MM.1S (cell line): ENCODE results near the gene VSTM4.

ENCODE experiments used
- DNase-seq: peaks from one replicate; pipeline ENCODE4 v3.0.0-alpha.2; 2015
- H2AFZ ChIP-seq: fragments of 300-600 bp; sonication (generic); 2 replicates; pipeline ENCODE4 v1.6.0; 2016; ENCODE audit warnings: antibody characterized with exemption, low read length
- H3F3A ChIP-seq: fragments of 300-600 bp; sonication (generic); 2 replicates; pipeline ENCODE4 v1.6.1; 2016; ENCODE audit warnings: mild to moderate bottlenecking, antibody characterized with exemption, low read length, moderate library complexity, mixed read lengths; ENCODE audit not compliant: insufficient read depth
- H3K27ac ChIP-seq: fragments of 300-600 bp; sonication (generic); 2 replicates; pipeline ENCODE4 v1.5.1; 2016; ENCODE audit warnings: mild to moderate bottlenecking, low read length
- H3K27me3 ChIP-seq: fragments of 300-600 bp; sonication (generic); replicated peaks from 2 replicates; pipeline ENCODE4 v1.6.0; 2016; ENCODE audit warnings: low read length; ENCODE audit not compliant: insufficient read depth
- H3K36me3 ChIP-seq: fragments of 300-600 bp; sonication (generic); replicated peaks from 2 replicates; pipeline ENCODE4 v1.6.1; 2016; ENCODE audit warnings: mild to moderate bottlenecking, low read length, mixed read lengths; ENCODE audit not compliant: insufficient read depth
- H3K4me1 ChIP-seq: fragments of 300-600 bp; sonication (generic); 2 replicates; pipeline ENCODE4 v1.6.1; 2016; ENCODE audit warnings: low read length, mixed read lengths
- H3K4me2 ChIP-seq: fragments of 300-600 bp; sonication (generic); 2 replicates; pipeline ENCODE4 v1.6.0; 2016; ENCODE audit warnings: low read depth, low read length
- H3K4me3 ChIP-seq: fragments of 300-600 bp; sonication (generic); 2 replicates; pipeline ENCODE4 v1.5.1; 2016; ENCODE audit warnings: low read length, mixed read lengths
- H3K79me2 ChIP-seq: fragments of 300-600 bp; sonication (generic); 2 replicates; pipeline ENCODE4 v1.6.1; 2016; ENCODE audit warnings: mixed run types, low read length, mixed read lengths
- H3K9ac ChIP-seq: fragments of 300-600 bp; sonication (generic); 2 replicates; pipeline ENCODE4 v1.6.1; 2016; ENCODE audit warnings: low read length, mixed read lengths
- H3K9me2 ChIP-seq: fragments of 300-600 bp; sonication (generic); replicated peaks from 2 replicates; pipeline ENCODE4 v1.6.1; 2016; ENCODE audit warnings: mild to moderate bottlenecking, low read length, mixed read lengths; ENCODE audit not compliant: insufficient read depth
- H3K9me3 ChIP-seq: fragments of 300-600 bp; sonication (generic); replicated peaks from 2 replicates; pipeline ENCODE4 v1.6.1; 2016; ENCODE audit warnings: mild to moderate bottlenecking, low read length, mixed read lengths; ENCODE audit not compliant: insufficient read depth
- H4K20me1 ChIP-seq: fragments of 300-600 bp; sonication (generic); 2 replicates; pipeline ENCODE4 v1.6.1; 2016; ENCODE audit warnings: mild to moderate bottlenecking, low read length, moderate library complexity, mixed read lengths; ENCODE audit not compliant: insufficient read depth
- EZH2 ChIP-seq: fragments of 300-600 bp; sonication (generic); optimal IDR thresholded peaks from 2 replicates; pipeline ENCODE3; 2017; ENCODE audit warnings: low read depth, mild to moderate bottlenecking, antibody characterized with exemption, low read length, mixed read lengths
- EZH2phosphoT487 ChIP-seq: fragments of 300-600 bp; sonication (generic); IDR thresholded peaks from 2 replicates; pipeline ENCODE4 v1.6.1; 2018; ENCODE audit warnings: antibody characterized with exemption, low read length
- TF ChIP-seq, protein P1 (sequence below): fragments of 300-600 bp; sonication (generic); IDR thresholded peaks from 2 replicates; pipeline ENCODE4 v1.5.1; 2016; ENCODE audit warnings: antibody characterized with exemption, low read length, mixed read lengths

Gene VSTM4

GRCh38 chr10:49132362-49132737, 17.0 kb upstream of the VSTM4 start:
- H3K79me2 ChIP-seq, result no peaks in the 10 kb centered on the region
- no peak overlapping the region for H2AFZ ChIP-seq
- no peak for TF ChIP-seq EZH2phosphoT487
- TF ChIP-seq EZH2, result no peak
- TF ChIP-seq, protein P1, sequence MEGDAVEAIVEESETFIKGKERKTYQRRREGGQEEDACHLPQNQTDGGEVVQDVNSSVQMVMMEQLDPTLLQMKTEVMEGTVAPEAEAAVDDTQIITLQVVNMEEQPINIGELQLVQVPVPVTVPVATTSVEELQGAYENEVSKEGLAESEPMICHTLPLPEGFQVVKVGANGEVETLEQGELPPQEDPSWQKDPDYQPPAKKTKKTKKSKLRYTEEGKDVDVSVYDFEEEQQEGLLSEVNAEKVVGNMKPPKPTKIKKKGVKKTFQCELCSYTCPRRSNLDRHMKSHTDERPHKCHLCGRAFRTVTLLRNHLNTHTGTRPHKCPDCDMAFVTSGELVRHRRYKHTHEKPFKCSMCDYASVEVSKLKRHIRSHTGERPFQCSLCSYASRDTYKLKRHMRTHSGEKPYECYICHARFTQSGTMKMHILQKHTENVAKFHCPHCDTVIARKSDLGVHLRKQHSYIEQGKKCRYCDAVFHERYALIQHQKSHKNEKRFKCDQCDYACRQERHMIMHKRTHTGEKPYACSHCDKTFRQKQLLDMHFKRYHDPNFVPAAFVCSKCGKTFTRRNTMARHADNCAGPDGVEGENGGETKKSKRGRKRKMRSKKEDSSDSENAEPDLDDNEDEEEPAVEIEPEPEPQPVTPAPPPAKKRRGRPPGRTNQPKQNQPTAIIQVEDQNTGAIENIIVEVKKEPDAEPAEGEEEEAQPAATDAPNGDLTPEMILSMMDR, result no peak
- no peak overlapping the region for H3K27ac ChIP-seq
- no peaks in the 10 kb centered on the region for H3K27me3 ChIP-seq
- H4K20me1 ChIP-seq, result no peaks in the 10 kb centered on the region
- no peaks in the 10 kb centered on the region for H3F3A ChIP-seq
- H3K9ac ChIP-seq, result no peak overlapping the region
- no peaks in the 10 kb centered on the region for H3K9me2 ChIP-seq
- H3K4me1 ChIP-seq, result no peaks in the 10 kb centered on the region; the same call in 1 of the 2 replicates
- no peaks in the 10 kb centered on the region for H3K9me3 ChIP-seq
- no peak overlapping the region for H3K4me3 ChIP-seq
- no peak for DNase-seq
- H3K4me2 ChIP-seq, result no peak overlapping the region
- H3K36me3 ChIP-seq, result no peaks in the 10 kb centered on the region

DNA sequence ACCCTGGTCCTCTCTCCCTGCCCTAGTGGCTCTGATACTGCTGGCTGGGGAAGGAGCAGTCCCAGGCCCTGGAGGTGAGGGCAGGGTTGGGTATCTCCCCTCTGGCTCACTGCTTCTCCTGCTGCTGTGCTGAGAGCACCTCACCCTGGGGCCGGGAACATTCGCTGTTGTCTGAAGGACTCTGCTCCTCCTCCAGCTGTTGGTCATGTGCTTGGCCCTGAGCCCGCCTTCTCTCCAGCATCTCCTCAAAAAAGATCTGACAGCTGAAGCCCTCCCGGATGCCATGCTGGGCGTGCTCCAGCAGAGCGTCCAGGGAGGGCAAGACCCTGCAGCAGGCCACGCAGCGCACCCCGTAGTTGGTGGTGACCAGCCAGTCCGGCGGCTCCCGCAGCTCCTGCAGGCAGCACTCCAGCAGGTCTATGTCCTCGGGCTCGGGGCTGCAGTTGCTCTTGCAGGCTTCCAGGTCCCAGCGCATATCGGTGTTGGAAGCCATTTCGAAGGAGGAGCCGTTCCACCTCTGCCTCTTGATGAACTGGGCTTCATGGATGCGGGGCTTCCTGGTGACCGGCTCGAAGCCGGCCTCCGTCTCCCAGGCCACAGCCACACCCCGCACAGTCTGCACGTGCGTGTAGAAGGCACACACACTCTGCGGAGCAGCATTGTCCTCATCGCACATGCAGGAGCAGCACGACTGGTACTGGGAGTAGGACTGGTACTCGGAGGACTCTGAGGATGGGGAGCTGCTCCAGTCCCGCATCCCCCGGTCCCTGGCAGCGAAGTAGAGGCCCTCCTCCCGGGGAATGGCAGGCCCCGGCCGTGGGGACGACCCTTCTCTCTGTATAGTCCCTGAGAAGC, 16.4 kb upstream of the VSTM4 start:
- Histone ChIP-seq H3K9me2 (no peaks in the 10 kb centered on the region), H4K20me1 (no peaks in the 10 kb centered on the region), H3F3A (no peaks in the 10 kb centered on the region), H3K9ac (no peak overlapping the region), H2AFZ (no peak overlapping the region), H3K36me3 (no peaks in the 10 kb centered on the region), H3K4me1 (no peaks in the 10 kb centered on the region; the same call in 1 of the 2 replicates), H3K4me2 (no peak overlapping the region), H3K9me3 (no peaks in the 10 kb centered on the region), H3K79me2 (no peaks in the 10 kb centered on the region), H3K27ac (no peak overlapping the region), H3K27me3 (no peaks in the 10 kb centered on the region), H3K4me3 (no peak overlapping the region)
- no peak for DNase-seq
- TF ChIP-seq EZH2phosphoT487 (no peak), EZH2 (no peak)
- TF ChIP-seq, protein P1, result no peak

- H3K79me2 ChIP-seq, result no peaks in the 10 kb centered on the region
- H3K4me1 ChIP-seq, result no peaks in the 10 kb centered on the region; the same call in 1 of the 2 replicates
- H3K27me3 ChIP-seq, result no peaks in the 10 kb centered on the region
- H3K27ac ChIP-seq, result no peak overlapping the region
- no peaks in the 10 kb centered on the region for H3K36me3 ChIP-seq
- H3F3A ChIP-seq, result no peaks in the 10 kb centered on the region
- H3K9me3 ChIP-seq, result no peaks in the 10 kb centered on the region
- no peak overlapping the region for H3K4me3 ChIP-seq
- DNase-seq, result no peak
- no peak overlapping the region for H3K4me2 ChIP-seq
- no peaks in the 10 kb centered on the region for H4K20me1 ChIP-seq
- TF ChIP-seq EZH2phosphoT487 (no peak), EZH2 (no peak)
- TF ChIP-seq, protein P1, result no peak
- H3K9ac ChIP-seq, result no peak overlapping the region
- H2AFZ ChIP-seq, result no peak overlapping the region
- no peaks in the 10 kb centered on the region for H3K9me2 ChIP-seq
These were observed 14.1 kb upstream of the VSTM4 start for GRCh38 chr10:49129376-49129775.
